GM13977 (cell line): ENCODE data around the gene METAP1.
"Not testable (repeated sequence)": the region's sequence is repeated elsewhere in the genome, so short reads cannot be mapped to it uniquely, and the experiment has no call there.

ENCODE experiments used
- DNase-seq: peaks from one replicate; pipeline ENCODE4 v3.0.0; 2012; ENCODE audit warnings: low spot score
- CTCF ChIP-seq: IDR thresholded peaks from 2 replicates; pipeline ENCODE4 v1.5.1; 2012; ENCODE audit warnings: mild to moderate bottlenecking, control low read depth; ENCODE audit not compliant: insufficient read depth; ENCODE audit errors: extremely low read depth, missing control alignments
- in situ Hi-C: fragments of 300-500 bp; cut with MboI; formaldehyde crosslinking; loops from one replicate; pipeline ENCODE4 v1.12.0; 2022; ENCODE audit warnings: low sequenced_read_pairs, low pct_unique_long_range_greater_than_20kb, mixed read lengths, inconsistent platforms; ENCODE audit not compliant: unreplicated experiment

Gene METAP1

GRCh38 chr4:99100876-99101275 lies 105.4 kb downstream of the METAP1 start:
- TF ChIP-seq CTCF, result no peak
- in situ Hi-C loops, result loop anchor here (25.0 kb wide), 1 partner anchor 311 kb away; no protein-coding TSS in a partner anchor
- no peak for DNase-seq

DNA sequence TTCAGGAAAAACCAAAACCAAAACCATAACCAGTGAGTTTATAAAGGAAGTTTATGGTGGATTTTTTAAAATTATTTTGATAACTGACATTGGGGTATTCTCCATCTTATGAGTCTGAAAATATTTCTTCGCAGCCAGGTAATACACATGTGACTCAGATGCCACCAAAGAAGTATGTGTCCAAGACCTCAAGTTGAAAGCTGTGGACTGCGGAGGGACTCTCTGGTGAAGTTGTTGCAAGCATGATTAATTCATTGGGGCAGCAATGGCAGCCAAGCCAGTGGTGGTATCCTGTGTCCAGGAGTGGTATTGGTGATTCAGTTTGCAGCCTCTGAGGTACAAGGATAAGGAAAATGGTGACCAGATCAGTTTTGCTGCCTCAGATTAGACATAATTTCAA lies 107.1 kb downstream of the METAP1 start:
- DNase-seq, result no peak
- in situ Hi-C loops, result loop anchor here (25.0 kb wide), 1 partner anchor 310 kb away; no protein-coding TSS in a partner anchor

GRCh38 chr4:99103166-99103565 lies 107.6 kb downstream of the METAP1 start:
- in situ Hi-C loops, result loop anchor here (25.0 kb wide), 1 partner anchor 309 kb away; no protein-coding TSS in a partner anchor
- no peak for DNase-seq
- TF ChIP-seq CTCF, result no peak

More for the DNA sequence above, 107.1 kb downstream of the METAP1 start:
- no peak for TF ChIP-seq CTCF

DNA sequence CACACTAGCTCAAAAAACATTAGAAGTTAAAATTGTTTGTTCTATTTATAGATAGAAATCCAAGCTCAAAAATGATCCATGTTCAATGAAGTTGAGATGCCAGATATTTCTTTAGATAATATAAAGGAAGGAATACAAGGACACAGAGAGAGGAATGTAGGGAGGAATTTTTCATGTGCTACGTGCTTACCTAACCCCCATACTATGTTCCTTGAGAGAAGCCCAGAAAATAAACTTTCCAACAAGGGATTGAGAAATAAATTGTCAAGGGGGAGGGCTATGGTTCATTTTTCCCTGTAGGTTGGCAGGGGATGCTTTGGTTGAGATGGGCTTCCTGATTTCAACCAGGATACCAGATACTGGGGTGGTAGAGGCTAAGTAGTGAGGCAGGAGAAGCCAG lies 108.6 kb downstream of the METAP1 start:
- no peak for DNase-seq
- in situ Hi-C loops, result loop anchor here (25.0 kb wide), 1 partner anchor 308 kb away; no protein-coding TSS in a partner anchor
- TF ChIP-seq CTCF, result no peak

DNA sequence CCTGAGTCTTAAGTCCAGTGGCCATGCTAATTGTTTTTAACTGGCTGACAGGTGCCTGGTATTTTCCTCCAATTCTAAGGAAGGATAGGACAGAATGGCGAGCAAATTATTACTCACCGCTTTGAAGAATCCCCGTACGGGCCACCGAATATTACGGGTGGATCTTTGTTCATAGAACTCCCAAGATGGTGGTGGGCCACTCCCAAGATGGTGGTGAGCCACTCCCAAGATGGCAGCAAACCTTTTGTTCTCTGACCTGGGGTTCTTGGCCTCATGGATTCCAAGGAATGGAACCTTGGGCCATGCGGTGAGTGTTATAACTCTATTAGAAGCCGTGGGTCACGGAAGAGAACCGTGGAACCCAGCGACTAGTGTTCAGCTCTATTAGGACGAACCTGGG lies 113.8 kb downstream of the METAP1 start:
- in situ Hi-C loops, result loop anchor here (25.0 kb wide), 1 partner anchor 303 kb away; no protein-coding TSS in a partner anchor
- DNase-seq, result not testable (repeated sequence)
